HK-2 (cell line): Measurements from ENCODE around the gene SIN3A.
"Not testable (repeated sequence)": the region's sequence is repeated elsewhere in the genome, so short reads cannot be mapped to it uniquely, and the experiment has no call there.

Experiments
- DNase-seq: peaks from one replicate; pipeline ENCODE4 v3.0.0-alpha.2; 2018; ENCODE audit not compliant: unreplicated experiment

SIN3A gene

GRCh38 chr15:75450307-75451201, 936 bp downstream of the SIN3A start:
- peak; percentile 95 for DNase-seq

- no peak for DNase-seq
Observed at GRCh38 chr15:75449585-75450306, 1.7 kb downstream of the SIN3A start.

GRCh38 chr15:75448171-75448570, 3.3 kb downstream of the SIN3A start:
- DNase-seq, result not testable (repeated sequence)

GRCh38 chr15:75446151-75446550, 5.3 kb downstream of the SIN3A start:
- DNase-seq, result no peak

GRCh38 chr15:75445324-75445723, 6.2 kb downstream of the SIN3A start:
- not testable (repeated sequence) for DNase-seq

- DNase-seq, result not testable (repeated sequence)
Observed at GRCh38 chr15:75443972-75444453, 7.5 kb downstream of the SIN3A start.

- DNase-seq, result no peak
Observed at GRCh38 chr15:75437721-75438120, 13.8 kb downstream of the SIN3A start.

GRCh38 chr15:75436881-75437280, 14.6 kb downstream of the SIN3A start:
- DNase-seq, result no peak

- DNase-seq, result no peak
Observed at GRCh38 chr15:75431682-75432081, 19.8 kb downstream of the SIN3A start.

- no peak for DNase-seq
Observed at GRCh38 chr15:75431270-75431669, 20.2 kb downstream of the SIN3A start.

- DNase-seq, result no peak
Observed at GRCh38 chr15:75430259-75430658, 21.2 kb downstream of the SIN3A start.

GRCh38 chr15:75428152-75428551, 23.3 kb downstream of the SIN3A start:
- no peak for DNase-seq

GRCh38 chr15:75425966-75426500, 25.5 kb downstream of the SIN3A start:
- no peak for DNase-seq

- no peak for DNase-seq
Observed at GRCh38 chr15:75422554-75422953, 28.9 kb downstream of the SIN3A start.

GRCh38 chr15:75420698-75421097, 30.8 kb downstream of the SIN3A start:
- DNase-seq, result no peak

- no peak for DNase-seq
Observed at GRCh38 chr15:75416584-75416983, 34.9 kb downstream of the SIN3A start.

- no peak for DNase-seq
Observed at GRCh38 chr15:75410196-75410595, 41.3 kb downstream of the SIN3A start.

GRCh38 chr15:75407083-75407482, 44.4 kb downstream of the SIN3A start:
- no peak for DNase-seq

GRCh38 chr15:75403892-75404291, 47.6 kb downstream of the SIN3A start:
- DNase-seq, result no peak

GRCh38 chr15:75397494-75397893, 54.0 kb downstream of the SIN3A start:
- no peak for DNase-seq

- no peak for DNase-seq
Observed at GRCh38 chr15:75389791-75390382, 61.6 kb downstream of the SIN3A start.

GRCh38 chr15:75383986-75384385, 67.5 kb downstream of the SIN3A start:
- not testable (repeated sequence) for DNase-seq
